PC-9 (cell line): Measurements from ENCODE around the gene PRKG2. TPM values are rescaled to one million over a fixed set of nuclear protein-coding genes. Genes with fewer than 3 reads are reported as not detected.

Source experiments
- BruUV-seq: library from RNA; stranded (reverse); fragments of 400-500 nt; replicated peaks from 2 replicates; lab custom pipeline; 2021; lab: Mats Ljungman, UMichigan
- CTCF ChIA-PET: fragments of 300-600 bp; sonication (Branson Sonifier 250); formaldehyde crosslinking; loops from one replicate; lab custom pipeline; 2022; ENCODE audit warnings: antibody characterized with exemption; lab: Charles Lee
- POLR2A ChIA-PET: fragments of 300-600 bp; sonication (Branson Sonifier 250); formaldehyde crosslinking; loops from one replicate; lab custom pipeline; 2022; ENCODE audit warnings: antibody characterized with exemption; ENCODE audit not compliant: unreplicated experiment; lab: Charles Lee
- DNase-seq, 2 experiments: peaks; one replicate each; pipeline versions ENCODE4 v3.0.0 to v3.0.0-alpha.2; 2015 to 2022; ENCODE audit warnings: mixed read lengths in 1 of 2
- H2AFZ ChIP-seq: fragments of 200-600 bp; sonication (generic); 2 replicates; pipeline ENCODE4 v1.8.1; 2017; ENCODE audit warnings: antibody characterized with exemption
- H3F3A ChIP-seq: fragments of 200-600 bp; sonication (generic); 2 replicates; pipeline ENCODE4 v1.8.1; 2017; ENCODE audit warnings: antibody characterized with exemption, mild to moderate bottlenecking, low read depth; ENCODE audit not compliant: insufficient read depth
- H3K27ac ChIP-seq: fragments of 200-600 bp; sonication (generic); 2 replicates; pipeline ENCODE4 v1.6.1; 2016; ENCODE audit warnings: mixed run types
- H3K27me3 ChIP-seq: fragments of 200-600 bp; sonication (generic); 2 replicates; pipeline ENCODE4 v1.6.1; 2016; ENCODE audit warnings: low read depth, mixed run types; ENCODE audit not compliant: insufficient read depth
- H3K36me3 ChIP-seq: fragments of 200-600 bp; sonication (generic); 2 replicates; pipeline ENCODE4 v1.6.1; 2016; ENCODE audit warnings: low read depth, mixed run types
- H3K4me1 ChIP-seq: fragments of 200-600 bp; sonication (generic); replicated peaks from 2 replicates; pipeline ENCODE4 v1.6.1; 2016; ENCODE audit warnings: mixed run types; ENCODE audit not compliant: insufficient read depth
- H3K4me2 ChIP-seq: fragments of 200-600 bp; sonication (generic); 2 replicates; pipeline ENCODE4 v1.6.1; 2017; ENCODE audit warnings: mixed run types
- H3K4me3 ChIP-seq: fragments of 200-600 bp; sonication (generic); 2 replicates; pipeline ENCODE4 v1.6.1; 2016; ENCODE audit warnings: mixed run types
- H3K79me2 ChIP-seq: fragments of 200-600 bp; sonication (generic); 2 replicates; pipeline ENCODE4 v1.6.1; 2017; ENCODE audit warnings: low read depth, mixed run types
- H3K9me2 ChIP-seq: fragments of 200-600 bp; sonication (generic); 2 replicates; pipeline ENCODE4 v1.8.1; 2017; ENCODE audit warnings: mild to moderate bottlenecking; ENCODE audit not compliant: insufficient read depth
- H3K9me3 ChIP-seq: fragments of 200-600 bp; sonication (generic); 2 replicates; pipeline ENCODE4 v1.8.1; 2016; ENCODE audit warnings: low read depth; ENCODE audit not compliant: insufficient read depth
- H4K20me1 ChIP-seq: fragments of 200-600 bp; sonication (generic); 2 replicates; pipeline ENCODE4 v1.8.1; 2017; ENCODE audit not compliant: insufficient read depth
- EZH2 ChIP-seq: fragments of 200-600 bp; sonication (generic); IDR thresholded peaks from 2 replicates; pipeline ENCODE4 v1.8.0; 2017; ENCODE audit warnings: antibody characterized with exemption, low read depth
- intact Hi-C: fragments of 100-400 bp; cut with micrococcal nuclease; formaldehyde crosslinking; loops from one replicate; pipeline ENCODE4 v1.10.0; 2022; ENCODE audit not compliant: unreplicated experiment
- total RNA-seq: library from RNA; stranded (reverse); gene quantifications from 2 replicates; pipeline ENCODE4 v1.2.3, GENCODE V29; 2021
- TF ChIP-seq, protein P1 (sequence below): fragments of 200-600 bp; sonication (generic); conservative IDR thresholded peaks from 2 replicates; pipeline ENCODE4 v1.6.1; 2017; ENCODE audit warnings: mixed run types, antibody characterized with exemption, mild to moderate bottlenecking, moderate library complexity

PRKG2 gene
- total RNA-seq, 1 experiment from 2014 or later: not detected

DNA sequence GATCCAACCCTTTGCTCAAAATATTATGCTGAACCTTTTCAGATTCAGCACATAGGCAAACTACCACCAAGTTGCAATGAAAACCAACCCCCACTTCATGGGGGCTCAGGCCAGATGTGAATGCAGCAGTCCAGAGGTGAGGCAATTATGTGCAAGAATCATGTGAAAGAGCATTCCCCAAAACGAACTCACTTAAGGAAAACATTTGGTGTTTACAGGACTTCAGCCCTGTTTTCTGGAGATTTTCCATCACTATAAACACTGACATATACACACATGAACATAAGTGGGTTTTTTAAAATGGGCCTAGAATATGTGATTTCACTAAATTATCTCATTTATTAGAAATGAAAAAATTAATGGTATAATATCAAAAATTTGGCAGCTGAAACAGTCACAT, 153.0 kb downstream of the PRKG2 start:
- Histone ChIP-seq H3K27ac (no peak overlapping the region), H3K9me2 (no peaks in the 10 kb centered on the region), H3K4me1 (no peaks in the 10 kb centered on the region), H3K27me3 (no peaks in the 10 kb centered on the region), H3K9me3 (no peaks in the 10 kb centered on the region), H2AFZ (no peak overlapping the region), H3K36me3 (no peaks in the 10 kb centered on the region), H3F3A (no peaks in the 10 kb centered on the region), H3K4me3 (no peak overlapping the region), H3K79me2 (no peaks in the 10 kb centered on the region), H4K20me1 (no peaks in the 10 kb centered on the region), H3K4me2 (no peak overlapping the region)
- ChIA-PET CTCF (no interaction called here), POLR2A (no interaction called here)
- intact Hi-C loops: no loop called here
- no peak for DNase-seq
- TF ChIP-seq, protein P1, sequence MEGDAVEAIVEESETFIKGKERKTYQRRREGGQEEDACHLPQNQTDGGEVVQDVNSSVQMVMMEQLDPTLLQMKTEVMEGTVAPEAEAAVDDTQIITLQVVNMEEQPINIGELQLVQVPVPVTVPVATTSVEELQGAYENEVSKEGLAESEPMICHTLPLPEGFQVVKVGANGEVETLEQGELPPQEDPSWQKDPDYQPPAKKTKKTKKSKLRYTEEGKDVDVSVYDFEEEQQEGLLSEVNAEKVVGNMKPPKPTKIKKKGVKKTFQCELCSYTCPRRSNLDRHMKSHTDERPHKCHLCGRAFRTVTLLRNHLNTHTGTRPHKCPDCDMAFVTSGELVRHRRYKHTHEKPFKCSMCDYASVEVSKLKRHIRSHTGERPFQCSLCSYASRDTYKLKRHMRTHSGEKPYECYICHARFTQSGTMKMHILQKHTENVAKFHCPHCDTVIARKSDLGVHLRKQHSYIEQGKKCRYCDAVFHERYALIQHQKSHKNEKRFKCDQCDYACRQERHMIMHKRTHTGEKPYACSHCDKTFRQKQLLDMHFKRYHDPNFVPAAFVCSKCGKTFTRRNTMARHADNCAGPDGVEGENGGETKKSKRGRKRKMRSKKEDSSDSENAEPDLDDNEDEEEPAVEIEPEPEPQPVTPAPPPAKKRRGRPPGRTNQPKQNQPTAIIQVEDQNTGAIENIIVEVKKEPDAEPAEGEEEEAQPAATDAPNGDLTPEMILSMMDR: no peak
- TF ChIP-seq EZH2: no peak
- BruUV-seq: no TSS peak

DNA sequence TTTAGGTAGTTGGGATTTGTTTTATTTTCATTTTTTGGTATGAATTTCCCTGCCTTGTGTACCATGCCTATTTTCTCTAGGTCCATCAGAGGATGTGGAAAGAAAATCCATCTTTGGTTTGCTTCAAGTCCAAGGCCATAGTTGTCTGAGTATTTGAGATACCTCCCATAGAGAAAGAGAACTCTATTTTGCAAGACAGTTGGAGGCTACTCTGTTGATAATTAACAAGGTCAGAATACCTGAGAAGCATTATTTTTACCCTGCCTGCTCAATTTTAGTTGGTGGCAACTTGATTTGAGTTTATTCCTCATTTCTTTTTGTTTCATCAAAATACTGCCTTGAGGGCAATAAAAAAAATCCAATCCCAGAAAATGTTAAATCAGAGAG, 153.7 kb downstream of the PRKG2 start:
- CTCF ChIA-PET: no interaction called here

DNA sequence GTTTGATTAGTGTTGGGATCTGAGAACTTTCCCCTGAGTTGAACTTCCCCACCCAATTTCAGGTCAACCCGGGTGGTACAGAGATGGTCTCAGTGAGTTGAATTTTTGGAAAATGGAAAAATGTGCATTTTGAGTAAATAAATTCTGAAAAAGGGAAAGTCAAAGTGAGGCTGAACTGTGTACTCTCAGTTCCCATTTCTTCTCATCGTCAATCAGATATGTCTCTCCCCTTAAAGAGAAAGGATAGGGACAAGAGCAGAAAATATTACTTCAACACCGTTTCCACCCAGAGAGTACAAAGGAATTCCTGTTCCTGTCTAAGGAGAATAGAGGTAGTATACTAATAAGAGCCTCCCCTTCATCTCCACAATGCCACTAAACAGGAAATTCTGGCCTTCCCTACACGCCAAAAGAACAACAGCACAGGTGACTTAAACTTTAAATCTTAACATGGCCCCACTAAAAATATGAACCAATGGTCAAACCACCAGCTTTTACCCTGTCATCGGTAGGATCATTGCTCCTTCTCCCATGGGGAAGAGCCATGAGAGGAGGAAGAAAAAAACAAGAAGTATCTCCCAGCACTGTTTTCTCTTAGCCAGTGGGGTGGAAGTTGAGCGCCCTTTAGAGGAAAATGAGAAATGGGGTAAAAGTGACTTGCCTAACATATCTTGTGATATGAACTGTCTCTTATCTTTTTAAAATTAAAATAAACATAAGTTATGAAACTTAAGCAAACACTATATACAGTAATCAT, 154.3 kb downstream of the PRKG2 start:
- ChIA-PET CTCF (no interaction called here), POLR2A (no interaction called here)
- H3K27ac ChIP-seq: no peak overlapping the region
- no peak for DNase-seq
- no peaks in the 10 kb centered on the region for H3K36me3 ChIP-seq
- TF ChIP-seq, protein P1: no peak
- TF ChIP-seq EZH2: no peak
- no peak overlapping the region for H2AFZ ChIP-seq
- H4K20me1 ChIP-seq: no peaks in the 10 kb centered on the region
- no peak overlapping the region for H3K4me2 ChIP-seq
- no peaks in the 10 kb centered on the region for H3K9me3 ChIP-seq
- H3K9me2 ChIP-seq: no peaks in the 10 kb centered on the region
- H3K27me3 ChIP-seq: no peaks in the 10 kb centered on the region
- no peak overlapping the region for H3K4me3 ChIP-seq
- H3K79me2 ChIP-seq: no peaks in the 10 kb centered on the region
- intact Hi-C loops: no loop called here
- BruUV-seq: no TSS peak
- no peaks in the 10 kb centered on the region for H3F3A ChIP-seq
- no peaks in the 10 kb centered on the region for H3K4me1 ChIP-seq

More for the DNA sequence above, 153.7 kb downstream of the PRKG2 start:
- Histone ChIP-seq H3K36me3 (no peaks in the 10 kb centered on the region), H3K27me3 (no peaks in the 10 kb centered on the region), H3K9me3 (no peaks in the 10 kb centered on the region), H3K27ac (no peak overlapping the region), H3K9me2 (no peaks in the 10 kb centered on the region), H3K4me1 (no peaks in the 10 kb centered on the region), H2AFZ (no peak overlapping the region), H3K4me2 (no peak overlapping the region), H3K4me3 (no peak overlapping the region), H3F3A (no peaks in the 10 kb centered on the region), H3K79me2 (no peaks in the 10 kb centered on the region), H4K20me1 (no peaks in the 10 kb centered on the region)
- POLR2A ChIA-PET: no interaction called here
- no peak for DNase-seq
- TF ChIP-seq, protein P1: no peak
- TF ChIP-seq EZH2: no peak
- BruUV-seq: no TSS peak
- intact Hi-C loops: no loop called here
